HG02610 (cell line): Measurements from ENCODE around the gene TRAPPC10.

Experiments used
- ATAC-seq: cut with Tn5 transposase; IDR thresholded peaks from one replicate; pipeline ENCODE4 v1.9.1; 2021; ENCODE audit warnings: mild to moderate bottlenecking, moderate library complexity; ENCODE audit not compliant: unreplicated experiment

Gene TRAPPC10

DNA sequence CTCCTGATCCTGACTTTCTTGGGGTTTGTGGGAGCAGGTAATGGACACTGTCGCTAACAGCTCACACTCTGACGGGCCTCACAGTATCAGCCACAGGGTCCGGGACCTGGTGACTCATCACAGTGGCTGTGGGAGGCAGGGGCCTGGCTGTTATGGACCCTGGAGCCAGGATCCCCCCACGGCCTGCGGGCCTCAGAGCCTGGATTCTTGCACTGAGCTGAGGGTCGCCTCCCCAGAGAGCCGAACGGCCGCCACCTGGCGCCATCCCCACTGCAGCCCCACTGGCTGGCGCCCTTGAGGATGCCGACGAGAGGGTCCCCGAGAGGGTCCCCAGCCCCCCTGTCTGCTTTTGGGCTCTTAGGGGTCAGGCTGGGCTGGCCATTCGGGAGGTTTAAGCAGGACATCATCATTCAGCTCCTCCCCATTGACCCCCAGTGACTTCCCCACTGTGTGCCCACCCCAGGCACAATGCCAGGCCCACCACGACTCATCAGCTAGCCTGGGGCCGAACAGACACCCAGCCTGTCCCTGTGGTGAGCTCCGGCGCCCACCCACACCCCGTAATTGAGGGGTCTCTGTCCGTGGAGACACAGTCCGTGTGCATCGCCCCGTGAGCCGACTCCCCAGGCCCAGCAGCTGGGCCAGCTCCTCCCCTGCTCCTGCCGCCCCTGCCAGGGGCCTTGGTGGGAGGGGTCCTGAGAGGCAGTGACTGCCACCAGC, 30.8 kb upstream of the TRAPPC10 start:
- ATAC-seq, result no peak

- ATAC-seq, result no peak
Measured at GRCh38 chr21:43981871-43982210, 30.3 kb upstream of the TRAPPC10 start.

DNA sequence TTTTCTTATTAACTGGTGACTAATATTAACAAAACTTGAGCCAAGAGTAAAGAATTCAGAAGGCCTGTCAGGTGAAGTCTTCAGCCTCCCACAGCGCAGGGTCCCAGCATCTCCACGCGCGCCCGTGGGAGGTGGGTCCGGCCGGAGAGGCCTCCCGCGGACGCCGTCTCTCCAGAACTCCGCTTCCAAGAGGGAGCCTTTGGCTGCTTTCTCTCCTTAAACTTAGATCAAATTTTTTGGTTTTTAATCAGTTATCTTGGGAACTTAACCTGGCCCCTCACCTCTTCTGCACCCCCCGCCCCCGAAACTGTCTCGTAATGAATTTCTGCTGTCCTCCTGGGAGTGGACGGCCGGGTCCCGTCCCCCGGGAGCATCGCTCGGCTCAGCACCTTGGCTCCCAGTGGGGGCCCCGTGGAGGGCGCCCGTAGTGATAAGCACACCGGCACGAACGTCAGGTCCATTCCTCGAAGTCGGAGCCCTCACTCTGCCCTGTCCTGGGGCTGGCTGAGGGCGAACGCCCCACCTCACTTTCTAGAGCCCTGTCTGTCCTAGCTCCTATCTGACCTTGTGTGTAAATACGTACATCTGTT, 29.5 kb upstream of the TRAPPC10 start:
- ATAC-seq, result no peak

- no peak for ATAC-seq
Measured at GRCh38 chr21:43983390-43983789, 28.7 kb upstream of the TRAPPC10 start.

- no peak for ATAC-seq
Measured at GRCh38 chr21:43983860-43984420, 28.2 kb upstream of the TRAPPC10 start.

DNA sequence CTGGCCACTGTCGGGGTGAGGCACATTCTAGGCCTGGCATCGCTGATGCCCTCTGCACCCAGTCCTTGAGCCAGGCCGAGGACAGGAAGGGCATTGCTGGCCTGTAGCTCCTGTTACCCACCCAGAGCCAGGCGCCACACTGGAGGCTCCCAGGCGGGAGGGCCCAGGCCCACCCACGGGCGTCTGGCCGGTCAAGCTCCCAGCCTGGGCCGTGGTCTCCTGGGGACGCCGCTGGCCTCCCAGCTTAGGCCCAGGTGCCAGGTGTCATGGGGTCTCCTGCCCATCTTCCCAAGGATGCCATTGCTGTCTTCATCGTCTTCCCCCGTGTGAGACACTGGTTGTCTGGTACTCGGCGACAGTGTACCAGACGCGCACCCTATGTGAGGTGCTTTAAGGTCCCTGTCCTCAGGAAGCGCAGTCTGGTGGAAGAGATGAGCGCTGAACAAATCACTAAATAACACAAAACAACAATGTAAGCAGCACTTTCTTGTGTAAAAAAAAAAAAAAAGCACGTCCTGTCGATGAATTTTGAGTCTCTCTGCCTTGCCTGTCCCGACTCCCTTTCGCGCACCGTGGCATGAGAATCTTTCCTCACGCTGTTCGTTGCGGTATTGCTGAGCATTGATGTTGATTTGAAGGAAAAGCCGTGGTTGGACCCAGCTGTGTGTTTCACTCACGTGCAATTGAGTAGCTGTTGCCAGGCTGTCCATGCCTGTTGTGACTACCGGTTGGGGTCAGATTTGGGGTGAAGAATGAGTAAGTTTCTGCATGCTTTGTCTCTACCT, 27.0 kb upstream of the TRAPPC10 start:
- no peak for ATAC-seq

- ATAC-seq, result no peak
Measured at GRCh38 chr21:43985690-43986251, 26.3 kb upstream of the TRAPPC10 start.

GRCh38 chr21:43986544-43987451, 25.3 kb upstream of the TRAPPC10 start:
- no peak for ATAC-seq

DNA sequence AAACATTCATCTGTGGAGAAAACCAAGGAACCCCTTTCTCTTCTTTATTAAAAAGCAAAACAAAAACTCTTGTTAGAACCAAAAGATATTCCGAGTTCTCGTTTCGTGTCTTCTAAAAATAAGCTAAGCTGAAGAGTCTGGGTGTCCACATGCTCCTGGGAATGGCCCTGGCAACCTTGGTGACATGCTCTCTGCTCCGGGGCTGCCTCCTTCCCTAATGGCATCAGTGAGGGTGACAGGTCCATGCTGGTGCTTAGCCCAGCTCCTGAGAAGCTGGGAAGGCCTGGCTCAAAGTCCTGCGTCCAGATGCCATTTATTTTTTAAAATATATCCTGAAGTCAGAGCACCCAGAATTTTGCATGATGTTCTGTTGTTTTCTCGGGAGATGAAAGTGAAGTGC, 24.6 kb upstream of the TRAPPC10 start:
- ATAC-seq, result no peak

- ATAC-seq, result no peak
Measured at GRCh38 chr21:43988016-43988415, 24.1 kb upstream of the TRAPPC10 start.

DNA sequence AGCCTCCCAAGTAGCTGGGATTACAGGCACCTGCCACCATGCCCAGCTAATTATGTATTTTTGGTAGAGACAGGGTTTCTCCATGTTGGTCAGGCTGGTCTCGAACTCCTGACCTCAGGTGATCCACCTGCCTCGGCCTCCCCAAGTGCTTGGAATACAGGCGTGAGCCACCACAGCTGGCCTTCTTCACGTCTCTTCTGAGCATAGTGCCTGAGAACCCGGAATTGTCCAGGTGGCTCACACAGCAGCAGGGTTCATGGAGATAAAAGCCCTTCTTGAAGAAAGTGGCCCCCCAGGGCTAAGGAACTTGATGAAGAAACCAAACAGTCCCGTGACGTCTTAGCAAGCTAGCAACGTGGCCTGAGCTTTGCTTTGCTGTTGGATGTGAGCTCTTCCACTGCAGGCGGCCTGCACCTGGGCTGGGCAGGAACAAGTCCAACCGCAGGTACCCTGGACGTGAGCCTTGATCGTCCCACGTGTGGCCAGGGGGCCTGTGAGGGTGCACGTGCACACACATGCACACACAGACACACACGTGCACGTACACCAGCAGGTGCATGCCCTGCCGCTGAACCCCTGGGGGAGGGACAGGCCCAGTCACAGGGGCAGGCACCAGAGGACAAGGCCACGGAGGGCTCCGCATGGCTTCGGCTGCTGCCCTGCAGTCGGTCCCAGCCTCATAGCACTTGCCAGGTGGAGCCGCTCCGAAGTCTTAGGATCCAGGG, 23.4 kb upstream of the TRAPPC10 start:
- no peak for ATAC-seq

- ATAC-seq, result no peak
Measured at GRCh38 chr21:43989401-43989800, 22.7 kb upstream of the TRAPPC10 start.

GRCh38 chr21:43991447-43991991, 20.6 kb upstream of the TRAPPC10 start:
- ATAC-seq, result no peak

GRCh38 chr21:43992121-43992520, 20.0 kb upstream of the TRAPPC10 start:
- no peak for ATAC-seq

DNA sequence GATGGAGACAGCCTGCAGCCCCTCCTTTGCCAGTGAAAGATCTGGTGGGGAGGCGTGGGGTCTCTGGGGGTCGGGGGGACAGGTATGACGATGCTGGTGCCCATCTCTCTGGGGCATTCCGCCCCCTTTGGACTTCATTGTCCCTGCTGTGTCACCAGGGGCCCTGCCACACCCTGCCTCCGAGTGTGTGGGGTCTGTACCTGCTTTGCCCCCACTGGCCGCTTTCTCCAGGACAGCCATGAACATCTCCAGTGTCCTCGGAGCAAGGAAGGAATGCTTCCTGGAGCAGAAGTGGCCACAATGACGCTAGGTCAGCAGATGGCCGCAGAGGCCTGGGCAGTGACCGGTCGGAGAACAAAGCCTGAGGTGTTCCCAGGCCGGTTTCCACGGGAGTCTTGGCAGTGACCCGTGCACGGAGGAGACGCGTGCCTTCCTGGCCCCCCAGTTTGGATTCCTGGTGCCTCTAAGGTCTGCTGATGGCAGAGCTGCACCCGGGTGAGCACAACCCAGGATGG, 18.6 kb upstream of the TRAPPC10 start:
- ATAC-seq, result no peak

DNA sequence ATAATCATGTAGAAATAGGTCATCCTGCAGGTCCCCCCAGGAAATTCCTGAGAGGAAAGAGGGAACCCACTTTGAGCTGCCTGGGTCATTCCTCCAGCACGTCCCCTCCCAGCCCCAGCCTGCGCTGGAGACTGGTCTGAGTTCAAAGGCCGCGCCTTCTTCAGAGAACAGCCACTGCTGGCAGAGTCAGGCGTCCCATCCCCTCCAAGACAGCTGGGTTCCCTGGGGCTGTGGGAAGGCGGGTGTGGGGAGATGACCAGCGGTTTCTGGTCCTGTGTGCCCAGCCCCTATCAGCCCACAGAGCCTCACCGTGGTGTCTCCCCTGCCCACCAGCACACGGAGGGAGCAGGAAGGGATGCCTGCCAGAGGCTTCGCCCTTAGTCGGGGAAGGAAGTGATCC, 18.0 kb upstream of the TRAPPC10 start:
- ATAC-seq, result no peak

DNA sequence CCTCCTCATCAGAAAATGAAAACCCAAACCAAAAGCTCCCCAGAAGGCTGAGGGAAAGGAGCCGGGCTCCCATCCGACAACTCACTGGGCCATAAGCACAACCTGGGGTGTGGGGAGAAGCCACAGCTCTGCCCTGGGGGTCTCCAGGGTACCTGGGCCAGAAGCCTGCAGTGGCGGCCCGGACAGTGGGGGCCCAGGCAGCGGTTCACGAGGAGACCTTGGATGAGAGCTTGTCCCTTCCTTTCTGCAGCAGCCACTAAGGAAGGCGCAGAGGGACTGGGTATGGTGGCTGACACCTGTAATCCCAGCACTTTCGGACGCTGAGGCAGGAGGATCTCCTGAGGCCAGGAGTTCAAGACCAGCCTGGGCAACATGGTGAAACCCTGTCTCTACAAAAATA, 17.5 kb upstream of the TRAPPC10 start:
- no peak for ATAC-seq

GRCh38 chr21:43995521-43996105, 16.5 kb upstream of the TRAPPC10 start:
- ATAC-seq, result no peak
